Gastroesophageal sphincter (tissue), 2 donors: ENCODE measurements around the gene SYTL5.

Experiments used
- POLR2A ChIP-seq, 2 donors: fragments of 450-650 bp; IDR thresholded peaks; one replicate each; pipeline ENCODE4 v1.6.1; 2017; ENCODE audit warnings: antibody characterized with exemption in 2 of 2, mild to moderate bottlenecking in 2 of 2, moderate library complexity in 1 of 2
- POLR2AphosphoS5 ChIP-seq: sonication (generic); formaldehyde crosslinking; IDR thresholded peaks from one replicate; pipeline ENCODE4 v1.6.1; 2017; ENCODE audit warnings: antibody characterized with exemption

GRCh38 chrX:38172596-38172995 is 166.2 kb downstream of the SYTL5 start:
- TF ChIP-seq POLR2A (IDR thresholded peaks at IDR 0.05): no peak
- TF ChIP-seq POLR2AphosphoS5: no peak
